HepG2 (cell line): Measurements from ENCODE around the gene DYNC2I2. TPM values are rescaled to one million over a fixed set of nuclear protein-coding genes. Genes with fewer than 3 reads are reported as not detected.
A peak's percentile ranks its signal among the peaks of the same experiment; 100 is the strongest.

Source experiments
- ATF5 ChIP-seq: sonication (generic); formaldehyde crosslinking; IDR thresholded peaks from 2 replicates; pipeline ENCODE4 v1.4.0; 2020; ENCODE audit warnings: mild to moderate bottlenecking, low read depth, missing genetic modification reagents
- FOXP4 ChIP-seq: sonication (generic); formaldehyde crosslinking; IDR thresholded peaks from 2 replicates; pipeline ENCODE4 v1.4.0; 2020; ENCODE audit warnings: missing genetic modification reagents
- HNRNPUL1 ChIP-seq: fragments of 200-400 bp; formaldehyde crosslinking; IDR thresholded peaks from 2 replicates; pipeline ENCODE4 v1.6.1; 2017; ENCODE audit warnings: low read depth, mild to moderate bottlenecking, low read length, moderate library complexity
- JUND ChIP-seq: sonication (generic); formaldehyde crosslinking; IDR thresholded peaks from 2 replicates; pipeline ENCODE4 v1.8.0; 2022; ENCODE audit warnings: mild to moderate bottlenecking, missing genetic modification reagents
- KDM4B ChIP-seq: sonication (generic); formaldehyde crosslinking; IDR thresholded peaks from 2 replicates; pipeline ENCODE4 v1.4.0; 2020; ENCODE audit warnings: missing genetic modification reagents
- LRRFIP1 ChIP-seq: sonication (generic); formaldehyde crosslinking; conservative IDR thresholded peaks from 2 replicates; pipeline ENCODE4 v1.4.0; 2020; ENCODE audit warnings: missing genetic modification reagents
- MXD4 ChIP-seq: IDR thresholded peaks from 2 replicates; pipeline ENCODE4 v1.6.1; 2016; ENCODE audit warnings: mild to moderate bottlenecking, missing biosample characterization, missing genetic modification reagents
- NFYB ChIP-seq: sonication (generic); formaldehyde crosslinking; IDR thresholded peaks from 2 replicates; pipeline ENCODE4 v1.4.0; 2020; ENCODE audit warnings: missing genetic modification reagents
- PCBP1 ChIP-seq: fragments of 200-400 bp; formaldehyde crosslinking; IDR thresholded peaks from 2 replicates; pipeline ENCODE4 v1.6.1; 2017; ENCODE audit warnings: mild to moderate bottlenecking, low read depth, low read length, borderline replicate concordance
- RELA ChIP-seq: sonication (generic); formaldehyde crosslinking; IDR thresholded peaks from 2 replicates; pipeline ENCODE4 v1.4.0; 2020; ENCODE audit warnings: missing genetic modification reagents
- YEATS4 ChIP-seq: sonication (generic); formaldehyde crosslinking; IDR thresholded peaks from 2 replicates; pipeline ENCODE4 v1.4.0; 2020; ENCODE audit warnings: missing genetic modification reagents, borderline replicate concordance
- ZKSCAN8 ChIP-seq: IDR thresholded peaks from 2 replicates; pipeline ENCODE4 v1.6.1; 2016; ENCODE audit warnings: borderline replicate concordance, missing genetic modification reagents, missing compliant biosample characterization
- ZNF276 ChIP-seq: sonication (generic); formaldehyde crosslinking; IDR thresholded peaks from 2 replicates; pipeline ENCODE4 v1.4.0; 2020; ENCODE audit warnings: mild to moderate bottlenecking, low read depth, missing genetic modification reagents
- ZNF572 ChIP-seq: sonication (generic); formaldehyde crosslinking; IDR thresholded peaks from 2 replicates; pipeline ENCODE4 v1.5.1; 2020; ENCODE audit warnings: mild to moderate bottlenecking, missing genetic modification reagents
- ZNF619 ChIP-seq: sonication (generic); formaldehyde crosslinking; IDR thresholded peaks from 2 replicates; pipeline ENCODE4 v1.4.0; 2020; ENCODE audit warnings: mild to moderate bottlenecking, missing genetic modification reagents
- ZNF839 ChIP-seq: sonication (generic); formaldehyde crosslinking; IDR thresholded peaks from 2 replicates; pipeline ENCODE4 v1.4.0; 2020; ENCODE audit warnings: missing genetic modification reagents, mild to moderate bottlenecking, borderline replicate concordance
- ZNF878 ChIP-seq: sonication (generic); formaldehyde crosslinking; IDR thresholded peaks from 2 replicates; pipeline ENCODE4 v1.8.1; 2023; ENCODE audit warnings: mild to moderate bottlenecking, missing genetic modification reagents, moderate library complexity
- ZSCAN25 ChIP-seq: sonication (generic); formaldehyde crosslinking; IDR thresholded peaks from 2 replicates; pipeline ENCODE4 v1.8.0; 2022; ENCODE audit warnings: mild to moderate bottlenecking, missing genetic modification reagents
- polyA plus RNA-seq, 8 experiments: library from polyadenylated mRNA; depleted of rRNA in 3 of 8; stranded (reverse) in 7 of 8; unstranded in 1 of 8; fragments of >200 nt; fragmentation: Illumina TruSeq in 4 of 8; extraction: Trizol in 4 of 8; gene quantifications; 2 replicates each; pipeline versions ENCODE4 v1.2.1 to v1.2.3, GENCODE V29; 2011 to 2016; ENCODE audit warnings: low read depth in 4 of 8, missing spikeins in 1 of 8, mixed read lengths in 1 of 8; ENCODE audit not compliant: insufficient read depth in 1 of 8
- total RNA-seq, 5 experiments: library from RNA; depleted of rRNA; stranded (reverse); fragments of >200 nt; fragmentation: Illumina TruSeq; extraction: Trizol; gene quantifications; 2 replicates each; pipeline ENCODE4 v1.2.3, GENCODE V29; 2016; ENCODE audit warnings: low read depth in 1 of 5
- TF ChIP-seq, protein P1 (sequence below): sonication (generic); formaldehyde crosslinking; IDR thresholded peaks from 2 replicates; pipeline ENCODE4 v1.8.0; 2022; ENCODE audit warnings: missing genetic modification reagents, mild to moderate bottlenecking, moderate library complexity, borderline replicate concordance

Gene DYNC2I2
- total and polyA plus RNA-seq, 2 of the 13 experiments (the other 11 are each of a cell fraction or from before 2014, with no cell fraction given) = 13.7 to 40.2 TPM

DNA sequence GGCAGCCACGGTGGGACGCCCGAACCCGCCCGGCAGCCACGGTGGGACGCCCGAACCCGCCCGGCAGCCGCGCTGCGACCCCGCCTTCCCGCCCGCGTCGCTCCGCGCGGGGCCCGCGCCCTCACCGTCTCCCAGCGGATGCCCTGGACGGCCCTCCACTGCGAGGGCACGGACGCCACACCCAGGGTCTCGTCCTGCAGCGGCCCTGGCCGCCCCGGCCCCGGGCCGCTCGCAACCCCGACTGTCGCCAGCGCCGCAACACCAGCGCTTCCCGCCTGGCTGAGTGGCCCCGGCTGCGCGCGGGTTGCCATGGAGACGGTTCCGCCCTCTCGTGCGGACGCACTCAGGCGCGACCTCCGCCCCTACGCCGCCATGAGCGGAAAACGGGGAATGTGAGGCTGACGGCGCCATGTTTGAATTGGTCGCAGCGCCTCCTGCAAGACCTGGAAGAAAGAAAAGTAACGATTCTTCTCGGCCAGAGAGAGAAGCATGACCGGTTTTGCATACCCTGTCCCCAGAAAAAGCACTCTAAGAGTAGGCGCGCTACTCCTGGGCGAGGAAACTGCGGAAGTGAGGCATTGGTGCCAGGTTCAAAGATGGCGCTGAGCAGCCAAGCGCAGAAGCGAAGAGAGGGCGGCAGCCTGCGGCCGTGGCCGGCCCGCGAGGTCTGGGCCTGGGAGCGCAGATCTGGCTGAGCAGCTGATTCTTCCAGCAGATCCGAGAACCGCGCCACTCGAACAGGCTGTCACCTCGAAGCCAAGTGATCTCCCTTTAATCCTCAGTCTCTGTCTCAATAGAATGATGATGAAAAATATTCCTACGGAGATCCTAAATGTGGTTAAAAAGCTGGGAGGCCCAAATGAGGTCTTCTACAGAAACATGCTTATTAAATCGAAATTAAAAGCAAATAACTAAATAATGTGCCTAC, at the start of gene DYNC2I2 (continued):
- TF ChIP-seq ATF5 (CRISPR knock-in tag) (0 out of 2 replicates have a peak, but pooled peaks have one; percentile 44), LRRFIP1 (CRISPR knock-in tag) (no peak), ZSCAN25 (CRISPR knock-in tag) (peak; percentile 59), NFYB (peak; percentile 29; the same call in 1 of the 2 replicates), ZNF276 (CRISPR knock-in tag) (peak; percentile 64; the same call in 1 of the 2 replicates), RELA (CRISPR knock-in tag) (no peak; the same call in 1 of the 2 replicates), KDM4B (peak; percentile 85), MXD4 (CRISPR knock-in tag) (peak; percentile 66), ZNF619 (0 out of 2 replicates have a peak, but pooled peaks have one; percentile 63), FOXP4 (CRISPR knock-in tag) (0 out of 2 replicates have a peak, but pooled peaks have one; percentile 19), JUND (CRISPR knock-in tag) (no peak; the same call in 1 of the 2 replicates), HNRNPUL1 (no peak), YEATS4 (peak; percentile 96), PCBP1 (no peak), ZNF878 (no peak), ZKSCAN8 (CRISPR knock-in tag) (peak; percentile 58; the same call in 1 of the 2 replicates), ZNF839 (CRISPR knock-in tag) (peak; percentile 80; the same call in 1 of the 2 replicates), ZNF572 (no peak)
- TF ChIP-seq, protein P1, sequence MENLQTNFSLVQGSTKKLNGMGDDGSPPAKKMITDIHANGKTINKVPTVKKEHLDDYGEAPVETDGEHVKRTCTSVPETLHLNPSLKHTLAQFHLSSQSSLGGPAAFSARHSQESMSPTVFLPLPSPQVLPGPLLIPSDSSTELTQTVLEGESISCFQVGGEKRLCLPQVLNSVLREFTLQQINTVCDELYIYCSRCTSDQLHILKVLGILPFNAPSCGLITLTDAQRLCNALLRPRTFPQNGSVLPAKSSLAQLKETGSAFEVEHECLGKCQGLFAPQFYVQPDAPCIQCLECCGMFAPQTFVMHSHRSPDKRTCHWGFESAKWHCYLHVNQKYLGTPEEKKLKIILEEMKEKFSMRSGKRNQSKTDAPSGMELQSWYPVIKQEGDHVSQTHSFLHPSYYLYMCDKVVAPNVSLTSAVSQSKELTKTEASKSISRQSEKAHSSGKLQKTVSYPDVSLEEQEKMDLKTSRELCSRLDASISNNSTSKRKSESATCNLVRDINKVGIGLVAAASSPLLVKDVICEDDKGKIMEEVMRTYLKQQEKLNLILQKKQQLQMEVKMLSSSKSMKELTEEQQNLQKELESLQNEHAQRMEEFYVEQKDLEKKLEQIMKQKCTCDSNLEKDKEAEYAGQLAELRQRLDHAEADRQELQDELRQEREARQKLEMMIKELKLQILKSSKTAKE (CRISPR knock-in tag) = no peak
